B cell (primary cell): ENCODE data around the gene KLHL10. TPM values are rescaled to one million over a fixed set of nuclear protein-coding genes. Genes with fewer than 3 reads are reported as not detected.

Experiments
- ATAC-seq: fragments of 200-7000 bp; cut with Tn5 transposase; one replicate; pipeline ENCODE4 v1.10.0; 2021; ENCODE audit warnings: low read depth, mild to moderate bottlenecking, moderate number of reproducible peaks, moderate library complexity
- CTCF ChIA-PET: fragments of 350-600 bp; sonication (Branson Sonifier 250); formaldehyde crosslinking; loops from one replicate; lab custom pipeline; 2021; ENCODE audit warnings: antibody characterized with exemption, inconsistent platforms; lab: Charles Lee
- POLR2A ChIA-PET: fragments of 350-600 bp; sonication (Branson Sonifier 250); formaldehyde crosslinking; loops from one replicate; lab custom pipeline; 2021; ENCODE audit warnings: antibody characterized with exemption; lab: Charles Lee
- DNase-seq: peaks from one replicate; pipeline ENCODE4 v3.0.0; 2013
- H2AFZ ChIP-seq: 2 replicates; pipeline ENCODE4 v1.6.1; 2012; ENCODE audit warnings: mild to moderate bottlenecking, low read depth, low read length; ENCODE audit not compliant: insufficient read depth, poor library complexity, severe bottlenecking
- H3K27ac ChIP-seq, 2 donors: 1 replicate in 1 of 2; 2 replicates in 1 of 2; pipeline ENCODE4 v1.5.1; 2012 to 2013; ENCODE audit warnings: low read length in 2 of 2, mild to moderate bottlenecking in 2 of 2, moderate library complexity in 1 of 2
- H3K27me3 ChIP-seq, 4 experiments: fragments of 200-600 bp in 1 of 4; sonication (generic) in 1 of 4; replicated peaks in 1 of 4; 1 replicate in 2 of 4; 2 replicates in 2 of 4; pipeline versions ENCODE4 v1.6.1 to v1.7.0; 2013 to 2016; ENCODE audit warnings: low read length in 3 of 4, mild to moderate bottlenecking in 2 of 4, mixed read lengths in 1 of 4, moderate library complexity in 1 of 4; ENCODE audit not compliant: insufficient read depth in 4 of 4, control insufficient read depth in 3 of 4; ENCODE audit errors: control extremely low read depth in 1 of 4
- H3K36me3 ChIP-seq, 2 experiments: replicated peaks in 1 of 2; 1 replicate in 1 of 2; 2 replicates in 1 of 2; pipeline versions ENCODE4 v1.6.1 to v1.7.1; 2013; ENCODE audit warnings: low read length in 1 of 2; ENCODE audit not compliant: insufficient read depth in 2 of 2, control insufficient read depth in 1 of 2; ENCODE audit errors: control extremely low read depth in 1 of 2, extremely low read depth in 1 of 2
- H3K4me1 ChIP-seq, 2 donors: fragments of 200-600 bp in 1 of 2; sonication (generic) in 1 of 2; 1 replicate in 1 of 2; 2 replicates in 1 of 2; pipeline versions ENCODE4 v1.5.1 to v1.6.1; 2013 to 2017; ENCODE audit warnings: low read length in 2 of 2; ENCODE audit not compliant: control insufficient read depth in 2 of 2, insufficient read depth in 2 of 2
- H3K4me2 ChIP-seq: replicated peaks from 2 replicates; pipeline ENCODE3; 2012; ENCODE audit warnings: mild to moderate bottlenecking, low read depth, low read length; ENCODE audit not compliant: poor library complexity, severe bottlenecking
- H3K4me3 ChIP-seq, 5 experiments: fragments of 200-600 bp in 1 of 5; sonication (generic) in 1 of 5; 1 replicate in 3 of 5; 2 replicates in 2 of 5; pipeline versions ENCODE4 v1.5.1 to v1.7.0; 2011 to 2016; ENCODE audit warnings: low read length in 4 of 5, mild to moderate bottlenecking in 4 of 5, low read depth in 2 of 5, control low read depth in 1 of 5, moderate library complexity in 1 of 5; ENCODE audit not compliant: insufficient read depth in 1 of 5; ENCODE audit errors: control extremely low read depth in 1 of 5, extremely low read depth in 1 of 5
- H3K79me2 ChIP-seq: fragments of 200-600 bp; sonication (generic); one replicate; pipeline ENCODE4 v1.6.0; 2016; ENCODE audit warnings: low read length; ENCODE audit not compliant: control insufficient read depth, insufficient read depth
- H3K9ac ChIP-seq: fragments of 200-600 bp; sonication (generic); 2 replicates; pipeline ENCODE4 v1.6.1; 2017; ENCODE audit warnings: mild to moderate bottlenecking, low read length, moderate library complexity
- H3K9me3 ChIP-seq, 3 donors: one replicate each; pipeline versions ENCODE4 v1.6.1 to v1.7.1; 2013; ENCODE audit warnings: low read length in 2 of 3; ENCODE audit not compliant: control insufficient read depth in 2 of 3, insufficient read depth in 1 of 3; ENCODE audit errors: control extremely low read depth in 1 of 3
- H4K20me1 ChIP-seq: 2 replicates; pipeline ENCODE4 v1.6.0; 2012; ENCODE audit warnings: mild to moderate bottlenecking, low read length; ENCODE audit not compliant: insufficient read depth, control insufficient read depth, poor library complexity, severe bottlenecking
- H3K27ac Mint-ChIP-seq: one replicate; pipeline ENCODE4 v1.8.0; 2021; ENCODE audit warnings: mixed read lengths
- H3K27me3 Mint-ChIP-seq: one replicate; pipeline ENCODE4 v1.8.0; 2021; ENCODE audit warnings: mixed read lengths
- H3K4me1 Mint-ChIP-seq: one replicate; pipeline ENCODE4 v1.8.0; 2021; ENCODE audit warnings: mixed read lengths
- H3K4me3 Mint-ChIP-seq: one replicate; pipeline ENCODE4 v1.8.0; 2021; ENCODE audit warnings: mixed read lengths
- H3K9me3 Mint-ChIP-seq: one replicate; pipeline ENCODE4 v1.8.0; 2022; ENCODE audit warnings: mixed read lengths; ENCODE audit not compliant: insufficient read depth
- EZH2 ChIP-seq: IDR thresholded peaks from 2 replicates; pipeline ENCODE4 v1.6.1; 2012; ENCODE audit warnings: borderline replicate concordance, low read depth, mild to moderate bottlenecking, moderate library complexity, low read length; ENCODE audit not compliant: insufficient read depth, poor library complexity, severe bottlenecking
- WGBS: methylation state at CpG from one replicate; pipeline ENCODE4 v1.1.5; 2013; ENCODE audit warnings: missing lambda C conversion rate; ENCODE audit not compliant: insufficient coverage; 5-methylcytosine and 5-hydroxymethylcytosine counted together
- intact Hi-C: fragments of 100-400 bp; cut with micrococcal nuclease; formaldehyde crosslinking; loops from one replicate; pipeline ENCODE4 v1.10.0; 2022
- polyA plus RNA-seq: library from polyadenylated mRNA; depleted of rRNA; stranded (reverse); fragments of >200 nt; gene quantifications from 2 replicates; pipeline ENCODE4 v1.2.3, GENCODE V29; 2012
- total RNA-seq, 2 donors: library from RNA; stranded (reverse); fragments of 120-200 nt in 1 of 2; gene quantifications; 1 replicate in 1 of 2; 2 replicates in 1 of 2; pipeline versions ENCODE4 v1.2.3 to v1.2.4, GENCODE V29; 2013 to 2022
- TF ChIP-seq, protein P1 (sequence below): fragments of 200-600 bp; IDR thresholded peaks from one replicate; pipeline ENCODE4 v1.8.0; 2022; ENCODE audit warnings: antibody characterized with exemption, mild to moderate bottlenecking

Gene KLHL10
- total and polyA plus RNA-seq, 2 donors (not counting 1 experiment from before 2014, with no cell fraction given): 0.12 to 0.37 TPM

- CTCF ChIA-PET: interaction anchor here (3.0 to 3.3 kb wide), 2 partner anchors 12 to 28 kb away, joined by 25 to 27 read pairs; partner anchors contain the start of gene JUP
- Mint-ChIP-seq H3K27me3 (peaks cover 6% of the 10 kb centered on the region), H3K4me1 (peaks cover 19% of the 10 kb centered on the region), H3K4me3 (peak overlapping the region; percentile 72), H3K27ac (no peak overlapping the region), H3K9me3 (no peaks in the 10 kb centered on the region)
- H3K27ac ChIP-seq: no peak overlapping the region
- H3K4me3 ChIP-seq: no peak overlapping the region
- no peaks in the 10 kb centered on the region for H3K36me3 ChIP-seq
- no peaks in the 10 kb centered on the region for H4K20me1 ChIP-seq
- POLR2A ChIA-PET: no interaction called here
- ATAC-seq (no peak), DNase-seq (no peak)
- H3K27me3 ChIP-seq: peaks cover 0 to 25% (median 5%) of the 10 kb centered on the region in 4 experiments
- no peak for TF ChIP-seq EZH2
- TF ChIP-seq, protein P1, sequence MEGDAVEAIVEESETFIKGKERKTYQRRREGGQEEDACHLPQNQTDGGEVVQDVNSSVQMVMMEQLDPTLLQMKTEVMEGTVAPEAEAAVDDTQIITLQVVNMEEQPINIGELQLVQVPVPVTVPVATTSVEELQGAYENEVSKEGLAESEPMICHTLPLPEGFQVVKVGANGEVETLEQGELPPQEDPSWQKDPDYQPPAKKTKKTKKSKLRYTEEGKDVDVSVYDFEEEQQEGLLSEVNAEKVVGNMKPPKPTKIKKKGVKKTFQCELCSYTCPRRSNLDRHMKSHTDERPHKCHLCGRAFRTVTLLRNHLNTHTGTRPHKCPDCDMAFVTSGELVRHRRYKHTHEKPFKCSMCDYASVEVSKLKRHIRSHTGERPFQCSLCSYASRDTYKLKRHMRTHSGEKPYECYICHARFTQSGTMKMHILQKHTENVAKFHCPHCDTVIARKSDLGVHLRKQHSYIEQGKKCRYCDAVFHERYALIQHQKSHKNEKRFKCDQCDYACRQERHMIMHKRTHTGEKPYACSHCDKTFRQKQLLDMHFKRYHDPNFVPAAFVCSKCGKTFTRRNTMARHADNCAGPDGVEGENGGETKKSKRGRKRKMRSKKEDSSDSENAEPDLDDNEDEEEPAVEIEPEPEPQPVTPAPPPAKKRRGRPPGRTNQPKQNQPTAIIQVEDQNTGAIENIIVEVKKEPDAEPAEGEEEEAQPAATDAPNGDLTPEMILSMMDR: no peak
- H3K9ac ChIP-seq: no peak overlapping the region
- no peak overlapping the region for H3K4me2 ChIP-seq
- 100% methylated on average over 6 of the region's 9 CpGs for WGBS
- H2AFZ ChIP-seq: no peak overlapping the region
- no peaks in the 10 kb centered on the region for H3K9me3 ChIP-seq
- H3K4me1 ChIP-seq: peaks cover 20% of the 10 kb centered on the region in 2 donors
- H3K79me2 ChIP-seq: no peaks in the 10 kb centered on the region
- intact Hi-C loops: no loop called here
Measured at GRCh38 chr17:41813699-41814124, 23.9 kb upstream of the KLHL10 start.

- no peaks in the 10 kb centered on the region for H3K79me2 ChIP-seq
- H3K4me1 Mint-ChIP-seq: peaks cover 19% of the 10 kb centered on the region
- intact Hi-C loops: no loop called here
- no peak overlapping the region for H3K27ac ChIP-seq
- no peaks in the 10 kb centered on the region for H3K36me3 ChIP-seq
- no peak for ATAC-seq
- no peak overlapping the region for H3K4me3 ChIP-seq
- peak overlapping the region; percentile 11 for H3K4me3 Mint-ChIP-seq
- H3K9ac ChIP-seq: no peak overlapping the region
- peaks cover 0 to 25% (median 5%) of the 10 kb centered on the region in 4 experiments for H3K27me3 ChIP-seq
- H4K20me1 ChIP-seq: no peaks in the 10 kb centered on the region
- ChIA-PET POLR2A (interaction anchor here (0.7 kb wide), 1 partner anchor 445 kb away, joined by 5 read pairs; no protein-coding TSS in a partner anchor), CTCF (interaction anchor here (0.6 to 0.8 kb wide), 2 partner anchors 14 to 33 kb away, joined by 3 to 4 read pairs; no protein-coding TSS in a partner anchor)
- no peak overlapping the region for H3K4me2 ChIP-seq
- peaks cover 6% of the 10 kb centered on the region for H3K27me3 Mint-ChIP-seq
- no peak overlapping the region for H3K27ac Mint-ChIP-seq
- TF ChIP-seq EZH2: no peak
- TF ChIP-seq, protein P1: no peak
- H3K9me3 ChIP-seq: no peaks in the 10 kb centered on the region
- H3K4me1 ChIP-seq: peaks cover 20% of the 10 kb centered on the region in 2 donors
- no peak overlapping the region for H2AFZ ChIP-seq
- DNase-seq: no peak
- no CpG with 5 or more reads among the region's 1 CpG for WGBS
- H3K9me3 Mint-ChIP-seq: no peaks in the 10 kb centered on the region
Measured at GRCh38 chr17:41814195-41814594, 23.4 kb upstream of the KLHL10 start.
